ENCODE results near the gene PRDM15. TPM values are rescaled to one million over a fixed set of nuclear protein-coding genes. Genes with fewer than 3 reads are reported as not detected.

Gene PRDM15
- total RNA-seq, 1 donor from 2014 or later: 18.6 TPM

- no peak overlapping the region for H3K27ac Mint-ChIP-seq
- H3K4me1 Mint-ChIP-seq: no peaks in the 10 kb centered on the region
- H3K4me3 Mint-ChIP-seq: no peak overlapping the region
- no peaks in the 10 kb centered on the region for H3K36me3 Mint-ChIP-seq (ENCODE audit: low read depth)
- no peaks in the 10 kb centered on the region for H3K9me3 Mint-ChIP-seq
- no peak for DNase-seq
- intact Hi-C loops (cut with micrococcal nuclease): no loop called here
- H3K27me3 Mint-ChIP-seq: peaks cover 9% of the 10 kb centered on the region
Measured at GRCh38 chr21:41755258-41755933, 123.7 kb downstream of the PRDM15 start.

- Mint-ChIP-seq H3K4me1 (no peaks in the 10 kb centered on the region), H3K9me3 (no peaks in the 10 kb centered on the region), H3K27me3 (peaks cover 3% of the 10 kb centered on the region), H3K27ac (no peak overlapping the region), H3K36me3 (ENCODE audit: low read depth) (no peaks in the 10 kb centered on the region), H3K4me3 (no peak overlapping the region)
- DNase-seq: no peak
- intact Hi-C loops (cut with micrococcal nuclease): no loop called here
Measured at GRCh38 chr21:41754479-41754891, 124.7 kb downstream of the PRDM15 start.

DNA sequence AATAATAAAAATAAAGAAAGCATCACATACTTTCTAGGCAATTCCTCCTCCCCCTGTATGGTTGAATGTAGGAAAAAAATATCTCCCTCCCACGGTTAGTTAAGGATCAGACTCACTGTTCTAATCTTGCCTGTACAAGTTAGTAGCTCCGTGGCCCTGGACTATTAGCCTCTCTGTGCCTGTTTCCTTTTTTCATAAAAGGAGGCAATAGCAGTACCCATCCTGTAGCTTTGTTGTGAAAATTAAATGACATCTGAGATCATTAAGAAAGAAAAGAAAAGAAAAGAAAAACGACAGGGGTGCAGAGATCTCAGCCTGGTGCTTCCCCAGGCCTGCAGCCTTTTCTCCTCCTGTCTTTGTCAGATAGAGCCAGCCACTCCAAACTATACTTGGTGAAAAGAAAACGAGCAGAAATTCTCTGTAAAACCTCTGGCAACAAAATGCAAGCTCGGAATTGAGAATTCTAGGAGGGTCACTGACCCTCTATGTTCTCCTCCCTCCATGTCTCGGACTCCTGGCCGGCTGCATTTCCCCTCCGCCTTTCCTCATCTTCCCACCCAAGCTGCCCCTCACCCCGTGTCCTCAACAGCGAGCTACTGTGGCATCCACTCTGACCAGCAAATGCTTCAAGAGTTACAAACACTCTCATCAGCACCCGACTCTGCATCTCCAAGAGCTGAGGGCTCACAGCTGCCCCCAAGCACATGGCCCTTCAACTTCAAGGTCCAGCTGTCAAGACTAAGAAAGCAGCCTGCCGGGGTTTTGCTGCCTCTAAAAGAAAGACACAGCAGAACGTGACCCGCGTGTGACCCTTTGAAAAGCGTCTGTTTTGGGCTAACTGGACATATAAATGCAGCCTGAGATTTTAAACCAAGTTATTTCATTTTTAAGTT is 125.9 kb downstream of the PRDM15 start:
- no peaks in the 10 kb centered on the region for H3K4me1 Mint-ChIP-seq
- H3K36me3 Mint-ChIP-seq (ENCODE audit: low read depth): no peaks in the 10 kb centered on the region

DNA sequence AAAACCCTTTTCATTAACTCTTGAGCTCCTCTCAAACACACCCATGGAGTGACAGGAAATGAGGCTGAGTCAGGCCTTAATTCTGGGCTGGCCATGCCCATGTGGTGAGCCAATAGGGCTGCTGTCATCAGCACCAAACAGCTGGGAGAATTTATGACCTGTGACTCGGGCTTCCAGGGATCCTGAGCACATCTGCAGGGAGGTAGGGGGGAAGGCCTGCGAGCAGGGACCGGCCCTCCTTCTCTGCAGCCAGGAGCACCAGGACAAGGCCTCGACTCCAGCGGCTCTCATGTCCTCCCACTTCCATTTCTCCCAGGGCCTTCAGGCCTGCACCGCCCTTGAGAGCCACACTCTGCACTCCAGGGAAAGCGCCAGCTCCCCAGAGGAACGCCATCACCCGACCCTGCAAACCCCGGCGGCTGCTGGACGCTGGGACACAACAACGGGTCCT is 126.9 kb downstream of the PRDM15 start:
- no peaks in the 10 kb centered on the region for H3K27me3 Mint-ChIP-seq
- no peaks in the 10 kb centered on the region for H3K4me1 Mint-ChIP-seq
- no peak overlapping the region for H3K27ac Mint-ChIP-seq
- H3K36me3 Mint-ChIP-seq (ENCODE audit: low read depth): no peaks in the 10 kb centered on the region
- H3K9me3 Mint-ChIP-seq: no peaks in the 10 kb centered on the region
- intact Hi-C loops (cut with micrococcal nuclease): no loop called here
- no peak overlapping the region for H3K4me3 Mint-ChIP-seq
- no peak for DNase-seq

More for the DNA sequence above, 125.9 kb downstream of the PRDM15 start:
- H3K27me3 Mint-ChIP-seq: no peaks in the 10 kb centered on the region
- H3K9me3 Mint-ChIP-seq: no peaks in the 10 kb centered on the region
- no peak overlapping the region for H3K27ac Mint-ChIP-seq
- DNase-seq: no peak
- no peak overlapping the region for H3K4me3 Mint-ChIP-seq
- intact Hi-C loops (cut with micrococcal nuclease): no loop called here

GRCh38 chr21:41751611-41752011 is 127.5 kb downstream of the PRDM15 start:
- no peak overlapping the region for H3K27ac Mint-ChIP-seq

DNA sequence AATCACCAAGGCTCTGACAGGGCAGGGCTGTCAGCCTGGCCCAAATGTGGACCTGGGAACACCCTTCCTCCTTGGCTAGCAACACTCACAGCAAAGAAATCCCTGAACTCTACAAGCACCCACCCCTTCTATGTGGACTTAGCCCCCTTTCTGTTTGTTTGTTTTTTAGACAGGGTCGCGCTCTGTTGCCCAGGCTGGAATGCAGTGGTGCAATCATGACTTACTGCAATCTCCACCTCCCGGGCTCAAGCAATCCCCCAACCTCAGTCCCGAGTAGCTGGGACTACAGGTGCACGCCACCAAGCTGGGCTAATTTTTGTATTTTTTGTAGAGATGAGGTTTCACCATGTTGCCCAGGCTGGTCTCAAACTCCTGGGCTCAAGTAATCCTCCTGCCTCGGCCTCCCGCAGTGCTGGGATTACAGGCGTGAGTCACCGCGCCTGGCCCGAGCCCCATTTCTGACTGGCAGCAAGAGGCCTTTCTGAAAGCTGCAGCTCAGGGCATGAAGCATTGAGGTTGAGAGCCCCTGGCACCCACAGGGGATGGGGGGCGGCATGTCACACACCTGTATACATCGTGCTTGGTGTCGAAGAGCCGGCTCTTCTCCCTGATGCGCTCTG is 128.5 kb downstream of the PRDM15 start:
- H3K36me3 Mint-ChIP-seq (ENCODE audit: low read depth): no peaks in the 10 kb centered on the region
- H3K4me3 Mint-ChIP-seq: no peak overlapping the region
- intact Hi-C loops (cut with micrococcal nuclease): no loop called here
- H3K4me1 Mint-ChIP-seq: no peaks in the 10 kb centered on the region
- H3K27ac Mint-ChIP-seq: no peak overlapping the region
- H3K9me3 Mint-ChIP-seq: no peaks in the 10 kb centered on the region
- DNase-seq: no peak
- no peaks in the 10 kb centered on the region for H3K27me3 Mint-ChIP-seq

More at GRCh38 chr21:41751611-41752011, 127.5 kb downstream of the PRDM15 start:
- intact Hi-C loops (cut with micrococcal nuclease): no loop called here
- no peaks in the 10 kb centered on the region for H3K36me3 Mint-ChIP-seq (ENCODE audit: low read depth)
- H3K9me3 Mint-ChIP-seq: no peaks in the 10 kb centered on the region
- H3K4me1 Mint-ChIP-seq: no peaks in the 10 kb centered on the region
- no peak overlapping the region for H3K4me3 Mint-ChIP-seq
- H3K27me3 Mint-ChIP-seq: no peaks in the 10 kb centered on the region
- DNase-seq: no peak

GRCh38 chr21:41750051-41750450 is 129.1 kb downstream of the PRDM15 start:
- no peaks in the 10 kb centered on the region for H3K9me3 Mint-ChIP-seq
- no peaks in the 10 kb centered on the region for H3K27me3 Mint-ChIP-seq
- H3K4me1 Mint-ChIP-seq: no peaks in the 10 kb centered on the region
- H3K27ac Mint-ChIP-seq: no peak overlapping the region
- H3K4me3 Mint-ChIP-seq: no peak overlapping the region
- intact Hi-C loops (cut with micrococcal nuclease): no loop called here
- no peak for DNase-seq
- no peaks in the 10 kb centered on the region for H3K36me3 Mint-ChIP-seq (ENCODE audit: low read depth)

GRCh38 chr21:41749286-41749685 is 129.9 kb downstream of the PRDM15 start:
- intact Hi-C loops (cut with micrococcal nuclease): no loop called here
- H3K36me3 Mint-ChIP-seq (ENCODE audit: low read depth): no peaks in the 10 kb centered on the region
- H3K4me3 Mint-ChIP-seq: no peak overlapping the region
- no peaks in the 10 kb centered on the region for H3K4me1 Mint-ChIP-seq
- no peak for DNase-seq
- no peaks in the 10 kb centered on the region for H3K27me3 Mint-ChIP-seq
- no peak overlapping the region for H3K27ac Mint-ChIP-seq
- no peaks in the 10 kb centered on the region for H3K9me3 Mint-ChIP-seq

Other genes with a start within 250 kb of the PRDM15 start
- not detected in 2 replicates for gene RIPK4, start 112.3 kb downstream of the PRDM15 start, total RNA-seq
- gene C2CD2, start 74.7 kb upstream of the PRDM15 start, total RNA-seq: 9.3 and 10.6 TPM in 2 replicates
- 35.3 and 38.1 TPM in 2 replicates for gene ZBTB21, start 131.0 kb upstream of the PRDM15 start, total RNA-seq
- gene UMODL1, start 192.0 kb upstream of the PRDM15 start, total RNA-seq: not detected in 2 replicates

All from activated CD4-positive, alpha-beta T cell treated with anti-CD3 and anti-CD28 coated beads, Interleukin-2, amount 10 ng/mL, durations not matched to agents 24 days and 14 days (primary cell).